Measurements from ENCODE around the gene RAB3B.

Gene RAB3B

DNA sequence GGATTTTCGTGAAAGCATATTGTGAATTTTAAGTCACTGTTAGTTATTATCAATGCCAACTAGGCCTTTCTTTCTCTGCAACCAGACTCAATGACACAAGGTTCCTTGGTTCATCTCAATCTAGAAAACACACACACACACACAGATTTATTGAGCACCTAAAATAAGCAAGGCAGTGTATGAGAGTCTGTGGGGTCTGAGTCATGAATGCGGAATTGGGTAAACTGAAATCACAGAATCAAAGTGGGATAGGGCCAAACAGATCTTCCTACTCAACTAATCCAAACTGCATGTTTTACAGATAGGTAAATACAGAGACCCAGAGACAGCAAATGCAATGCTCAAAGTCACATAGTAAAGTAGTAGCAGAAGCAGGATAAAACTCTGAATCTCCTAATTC, 63.5 kb downstream of the RAB3B start:
- FAIRE-seq (no peak), DNase-seq (ENCODE audit: insufficient read length) (no peak)
- TF ChIP-seq POLR2AphosphoS5 (IDR thresholded peaks at IDR 0.05; ENCODE audit: low read depth, low read length), result no peak
- no peak for TF ChIP-seq POLR2A (IDR thresholded peaks at IDR 0.05; ENCODE audit: low read depth, low read length)
- TF ChIP-seq TAF1 (IDR thresholded peaks at IDR 0.05; ENCODE audit: borderline replicate concordance, low read depth, low read length), result no peak

DNA sequence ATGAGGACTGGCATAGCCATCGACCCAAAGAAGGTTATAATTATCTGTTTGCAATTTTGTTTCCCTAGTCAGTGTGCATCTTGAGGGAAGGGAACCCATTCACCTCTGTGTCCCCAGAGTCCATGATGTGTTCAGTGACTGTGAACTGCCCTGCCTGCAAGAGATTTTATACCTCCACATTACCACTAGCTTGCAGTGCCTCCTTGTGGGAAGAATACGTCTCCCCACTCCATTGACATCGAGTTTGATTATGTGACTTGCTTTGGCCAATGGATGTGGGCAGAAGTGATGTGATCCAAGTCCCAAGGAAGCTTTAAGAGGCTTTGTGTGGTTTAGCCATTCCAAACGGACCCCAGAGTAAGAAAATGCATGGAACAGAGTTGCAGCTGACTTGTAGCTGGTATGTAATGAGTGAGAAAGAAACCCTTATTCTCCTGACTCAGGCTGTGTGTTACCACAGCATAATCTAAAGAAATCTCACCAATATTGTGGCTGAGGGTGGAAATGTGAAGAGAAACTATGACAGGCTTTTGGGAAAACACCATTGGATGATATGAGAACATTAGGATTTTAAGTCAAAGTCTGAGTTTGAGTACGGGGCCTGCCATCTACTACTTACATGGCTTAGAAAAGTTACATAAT, 64.2 kb downstream of the RAB3B start:
- FAIRE-seq (peak; percentile 38), DNase-seq (ENCODE audit: insufficient read length) (no peak)
- TF ChIP-seq TAF1 (IDR thresholded peaks at IDR 0.05; ENCODE audit: borderline replicate concordance, low read depth, low read length) (no peak), POLR2A (IDR thresholded peaks at IDR 0.05; ENCODE audit: low read depth, low read length) (no peak), POLR2AphosphoS5 (IDR thresholded peaks at IDR 0.05; ENCODE audit: low read depth, low read length) (no peak)

DNA sequence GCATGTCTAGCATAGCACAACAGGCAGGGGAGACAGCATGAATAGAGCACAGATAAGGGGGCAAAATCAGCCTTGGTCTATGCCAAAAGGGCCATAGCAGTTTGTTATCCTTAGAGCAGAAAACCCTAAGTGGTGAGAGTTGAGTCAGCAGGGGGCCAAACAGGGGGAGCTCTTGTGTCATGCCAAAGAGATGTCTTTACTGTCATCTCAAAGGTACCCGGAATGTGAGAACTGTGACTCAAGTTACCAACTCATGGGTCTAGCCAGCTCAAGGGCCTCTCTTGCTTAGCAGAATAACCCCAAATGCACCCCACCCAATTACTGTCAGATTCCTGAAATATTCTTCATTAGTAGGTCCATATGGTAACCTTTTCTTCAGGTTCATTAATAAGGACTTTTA, 66.0 kb downstream of the RAB3B start:
- no peak for DNase-seq (ENCODE audit: insufficient read length)
- TF ChIP-seq TAF1 (IDR thresholded peaks at IDR 0.05; ENCODE audit: borderline replicate concordance, low read depth, low read length) (no peak), POLR2A (IDR thresholded peaks at IDR 0.05; ENCODE audit: low read depth, low read length) (no peak), POLR2AphosphoS5 (IDR thresholded peaks at IDR 0.05; ENCODE audit: low read depth, low read length) (no peak)
- FAIRE-seq, result no peak

DNA sequence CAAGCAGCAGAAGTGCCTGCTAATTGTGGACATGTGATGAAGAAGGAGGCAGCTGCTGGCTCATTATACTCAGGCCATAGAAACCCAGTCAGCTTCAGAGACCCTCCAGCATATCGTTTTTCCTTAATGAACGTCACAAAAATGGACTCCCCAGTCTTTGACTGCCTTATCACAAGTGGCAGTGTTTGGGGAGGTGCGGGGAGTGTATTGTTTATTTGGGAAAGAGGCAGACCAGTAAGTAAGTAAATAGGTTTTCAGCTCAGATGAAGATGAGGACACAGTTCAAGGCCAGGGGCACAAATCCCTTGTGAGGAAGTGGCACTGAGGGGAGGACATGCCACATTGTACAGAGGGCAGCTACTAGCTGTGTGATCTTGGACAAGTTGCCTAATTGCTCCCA, 68.5 kb downstream of the RAB3B start:
- no peak for DNase-seq (ENCODE audit: insufficient read length)
- TF ChIP-seq POLR2A (IDR thresholded peaks at IDR 0.05; ENCODE audit: low read depth, low read length) (no peak), TAF1 (IDR thresholded peaks at IDR 0.05; ENCODE audit: borderline replicate concordance, low read depth, low read length) (no peak), POLR2AphosphoS5 (IDR thresholded peaks at IDR 0.05; ENCODE audit: low read depth, low read length) (no peak)
- FAIRE-seq, result no peak

DNA sequence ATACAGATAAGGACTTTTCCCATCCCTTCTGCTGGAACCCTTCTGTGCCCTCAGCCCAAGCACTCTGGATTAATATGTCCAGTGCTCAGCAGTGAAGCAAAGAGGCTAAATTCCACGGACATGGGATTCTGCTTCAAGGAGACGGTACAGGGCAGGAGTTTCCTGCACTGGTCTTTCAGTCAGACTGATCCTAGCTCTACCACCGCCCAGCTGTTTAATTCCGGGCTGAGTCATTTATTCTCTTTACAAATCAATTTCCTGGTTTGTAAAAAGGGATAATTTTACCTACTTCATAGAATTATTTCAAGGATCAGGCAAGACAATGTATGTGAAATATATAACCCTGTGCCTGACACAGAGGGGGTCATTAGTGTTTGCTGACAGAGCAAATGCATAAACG, 70.4 kb downstream of the RAB3B start:
- DNase-seq (ENCODE audit: insufficient read length) (no peak), FAIRE-seq (no peak)
- no peak for TF ChIP-seq TAF1 (IDR thresholded peaks at IDR 0.05; ENCODE audit: borderline replicate concordance, low read depth, low read length)
- no peak for TF ChIP-seq POLR2AphosphoS5 (IDR thresholded peaks at IDR 0.05; ENCODE audit: low read depth, low read length)
- TF ChIP-seq POLR2A (IDR thresholded peaks at IDR 0.05; ENCODE audit: low read depth, low read length), result no peak

DNA sequence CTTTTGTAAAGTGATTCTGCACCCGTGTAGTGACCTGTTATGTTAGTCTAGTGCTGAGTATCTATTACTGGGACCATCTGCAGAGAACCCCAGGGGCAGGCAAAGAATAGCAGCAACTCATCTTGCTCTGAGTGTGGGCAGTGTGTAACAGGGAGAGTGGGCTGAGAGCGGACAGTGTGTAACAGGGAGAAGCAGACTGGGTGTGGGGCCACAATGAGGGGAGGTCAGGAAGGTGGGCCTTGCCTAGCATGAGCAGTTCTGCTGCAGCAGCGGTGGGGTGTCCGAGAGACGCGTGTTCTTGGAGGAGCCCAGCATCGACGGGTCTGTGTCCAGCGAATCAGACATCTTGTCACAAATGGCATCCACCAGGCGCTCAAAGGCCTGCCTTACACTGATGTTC, 70.8 kb downstream of the RAB3B start:
- no peak for DNase-seq (ENCODE audit: insufficient read length)
- no peak for FAIRE-seq
- TF ChIP-seq TAF1 (IDR thresholded peaks at IDR 0.05; ENCODE audit: borderline replicate concordance, low read depth, low read length), result no peak
- TF ChIP-seq POLR2AphosphoS5 (IDR thresholded peaks at IDR 0.05; ENCODE audit: low read depth, low read length), result no peak
- no peak for TF ChIP-seq POLR2A (IDR thresholded peaks at IDR 0.05; ENCODE audit: low read depth, low read length)

DNA sequence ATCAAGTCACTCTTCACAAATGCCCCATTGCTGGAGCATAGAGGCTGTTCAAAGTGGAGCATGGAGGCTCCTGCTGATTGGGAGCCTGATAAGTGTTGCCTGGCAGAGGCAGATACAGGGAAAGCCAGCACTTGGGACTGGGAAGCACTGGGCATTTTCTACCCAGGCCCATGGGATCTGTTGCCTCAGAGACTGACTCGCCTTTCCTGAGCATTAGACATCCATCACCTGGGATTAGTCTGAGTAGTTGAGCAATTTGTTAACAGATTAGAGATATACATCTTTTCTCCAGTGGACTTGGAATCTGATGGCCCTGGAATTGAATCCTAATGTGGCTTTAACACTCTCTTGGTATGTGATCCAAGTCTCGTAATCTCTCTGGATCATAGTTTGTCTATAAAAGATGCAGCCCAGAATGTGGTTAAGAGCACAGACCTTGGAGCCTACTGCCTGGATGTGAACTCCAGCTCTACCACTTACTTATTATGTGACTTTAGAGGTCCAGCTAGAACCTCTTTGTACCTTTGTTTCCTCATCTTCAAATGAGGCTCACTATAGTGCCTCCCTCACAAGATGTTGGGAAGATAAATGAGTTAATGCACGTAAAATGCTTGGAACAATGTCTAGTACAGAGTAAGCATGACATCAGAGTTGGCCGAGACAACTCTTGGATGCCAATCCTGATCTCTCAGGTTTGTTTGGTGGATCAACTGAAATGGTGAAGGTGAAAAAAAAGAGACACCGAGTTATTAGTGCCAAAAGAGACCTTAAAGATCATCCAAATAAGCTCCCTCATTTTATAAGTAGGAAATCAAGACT, 73.7 kb downstream of the RAB3B start:
- FAIRE-seq, result no peak
- DNase-seq (ENCODE audit: insufficient read length), result no peak
- TF ChIP-seq TAF1 (IDR thresholded peaks at IDR 0.05; ENCODE audit: borderline replicate concordance, low read depth, low read length) (no peak), POLR2A (IDR thresholded peaks at IDR 0.05; ENCODE audit: low read depth, low read length) (no peak), POLR2AphosphoS5 (IDR thresholded peaks at IDR 0.05; ENCODE audit: low read depth, low read length) (no peak)

DNA sequence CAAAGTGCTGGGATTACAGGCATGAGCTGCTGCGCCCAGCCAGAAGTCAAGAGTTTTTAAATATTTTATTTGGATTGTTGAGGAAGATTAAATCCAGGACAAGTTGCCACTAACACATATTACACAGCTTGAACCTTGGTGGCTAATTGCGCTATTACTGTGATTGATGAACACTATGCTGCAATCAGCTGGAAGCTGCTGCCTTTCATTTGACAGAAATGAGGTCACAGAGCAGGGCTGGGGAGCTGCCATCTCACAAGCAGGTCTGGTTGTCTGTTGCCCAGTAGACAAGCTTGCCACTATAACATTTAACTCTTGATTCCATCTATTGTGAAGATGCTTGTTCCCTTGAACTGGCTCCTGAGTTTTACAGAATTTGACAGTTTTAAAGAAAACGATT, 74.5 kb downstream of the RAB3B start:
- TF ChIP-seq TAF1 (IDR thresholded peaks at IDR 0.05; ENCODE audit: borderline replicate concordance, low read depth, low read length) (no peak), POLR2A (IDR thresholded peaks at IDR 0.05; ENCODE audit: low read depth, low read length) (no peak), POLR2AphosphoS5 (IDR thresholded peaks at IDR 0.05; ENCODE audit: low read depth, low read length) (no peak)
- no peak for FAIRE-seq
- no peak for DNase-seq (ENCODE audit: insufficient read length)

DNA sequence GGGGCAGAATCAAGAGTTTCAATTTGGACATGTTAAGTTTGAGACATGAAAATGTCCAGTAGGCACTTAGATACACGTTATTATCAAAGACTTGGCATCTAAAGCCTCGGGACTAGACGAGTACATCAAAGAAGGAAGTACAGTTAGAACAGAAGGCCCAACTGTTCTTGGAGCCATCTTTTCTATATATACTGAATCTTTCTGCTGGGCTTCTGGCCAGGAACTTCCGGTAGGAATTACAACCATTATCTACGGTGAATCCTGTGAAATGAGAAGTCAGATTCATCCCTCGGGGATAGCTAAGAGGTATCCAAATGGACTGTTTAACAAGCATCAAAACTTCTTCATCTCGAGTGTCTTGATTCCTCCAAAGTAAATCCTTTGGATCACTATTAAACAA, 77.6 kb downstream of the RAB3B start:
- DNase-seq (ENCODE audit: insufficient read length), result no peak
- FAIRE-seq, result no peak
- TF ChIP-seq POLR2A (IDR thresholded peaks at IDR 0.05; ENCODE audit: low read depth, low read length), result no peak
- no peak for TF ChIP-seq TAF1 (IDR thresholded peaks at IDR 0.05; ENCODE audit: borderline replicate concordance, low read depth, low read length)
- no peak for TF ChIP-seq POLR2AphosphoS5 (IDR thresholded peaks at IDR 0.05; ENCODE audit: low read depth, low read length)

DNA sequence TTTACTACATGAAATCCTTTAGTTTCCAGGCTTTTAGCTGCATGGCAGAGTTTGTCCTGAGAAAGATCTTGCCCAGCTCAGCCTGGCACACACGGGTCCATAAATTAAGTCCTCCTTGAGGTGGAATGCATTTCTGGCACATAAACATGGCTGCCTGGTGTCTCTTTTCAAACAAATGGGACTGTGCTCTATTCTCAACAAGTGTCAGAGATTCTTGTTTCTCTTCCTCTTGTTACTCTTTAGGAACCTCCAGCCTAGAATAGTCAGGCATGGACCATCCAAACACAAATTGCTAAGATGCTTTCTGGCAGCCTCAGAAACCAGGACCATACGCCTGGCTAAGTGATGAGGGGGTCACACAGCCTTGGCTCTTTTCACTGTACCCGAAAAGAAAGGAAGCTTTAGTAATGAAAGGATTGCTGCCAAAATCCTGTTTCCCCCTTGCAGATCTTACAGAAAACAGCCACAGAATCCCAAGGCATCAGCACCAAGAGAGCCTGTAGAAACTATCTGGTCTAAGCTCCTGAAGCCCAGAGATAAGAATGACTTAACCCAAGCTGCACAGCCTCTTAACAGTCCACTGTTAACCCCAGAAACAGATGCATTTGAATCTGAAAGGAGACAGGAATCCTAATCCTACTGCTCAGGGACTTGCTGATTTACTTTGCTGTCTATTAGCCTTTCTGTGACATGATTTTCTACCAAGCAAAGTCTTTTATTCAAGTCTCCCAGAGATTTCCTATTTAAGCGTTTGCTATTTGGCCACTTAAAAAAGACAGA, 80.1 kb downstream of the RAB3B start:
- TF ChIP-seq TAF1 (IDR thresholded peaks at IDR 0.05; ENCODE audit: borderline replicate concordance, low read depth, low read length), result no peak
- TF ChIP-seq POLR2A (IDR thresholded peaks at IDR 0.05; ENCODE audit: low read depth, low read length), result no peak
- TF ChIP-seq POLR2AphosphoS5 (IDR thresholded peaks at IDR 0.05; ENCODE audit: low read depth, low read length), result no peak
- FAIRE-seq (no peak), DNase-seq (ENCODE audit: insufficient read length) (no peak)

DNA sequence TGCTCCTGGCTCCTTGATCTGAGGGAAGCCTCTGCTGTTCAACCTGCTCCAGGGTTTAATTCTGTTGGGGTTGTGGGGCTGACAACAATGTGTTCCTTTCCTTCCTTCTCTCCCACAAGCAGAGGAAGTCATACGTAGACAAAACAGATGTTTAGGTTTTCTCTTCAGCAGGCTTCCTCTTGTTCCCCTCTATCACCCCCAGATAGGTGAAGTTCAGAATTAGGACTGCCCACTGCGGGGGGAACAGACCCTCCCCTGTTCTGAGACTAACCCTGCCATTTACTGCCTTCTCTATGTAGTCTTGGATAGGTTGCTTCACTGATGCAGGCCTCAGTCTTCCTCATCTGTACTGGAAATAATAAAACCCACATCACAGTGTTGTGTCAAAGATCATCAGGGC, 82.0 kb downstream of the RAB3B start:
- no peak for FAIRE-seq
- DNase-seq (ENCODE audit: insufficient read length), result no peak
- TF ChIP-seq POLR2AphosphoS5 (IDR thresholded peaks at IDR 0.05; ENCODE audit: low read depth, low read length), result no peak
- TF ChIP-seq TAF1 (IDR thresholded peaks at IDR 0.05; ENCODE audit: borderline replicate concordance, low read depth, low read length), result no peak
- TF ChIP-seq POLR2A (IDR thresholded peaks at IDR 0.05; ENCODE audit: low read depth, low read length), result no peak

Measured in GM12892 (cell line).